Gastrocnemius medialis (tissue), 4 donors: ENCODE data around the gene ZNF853. TPM values are rescaled to one million over a fixed set of nuclear protein-coding genes. Genes with fewer than 3 reads are reported as not detected.

ENCODE experiments used
- ATAC-seq, 2 donors: fragments of 150-250 bp; one replicate each; pipeline ENCODE4 v1.9.1; 2016
- DNase-seq, 2 donors: peaks; one replicate each; pipeline ENCODE4 v3.0.0-alpha.2; 2019
- H3K27ac ChIP-seq, 4 donors: fragments of 200-600 bp; sonication (generic); 1 replicate in 1 of 4; 2 replicates in 3 of 4; pipeline ENCODE4 v1.5.1; 2016 to 2018; ENCODE audit warnings: mild to moderate bottlenecking in 2 of 4, moderate library complexity in 1 of 4
- H3K27me3 ChIP-seq, 3 donors: fragments of 200-600 bp; sonication (generic) in 2 of 3; 1 replicate in 1 of 3; 2 replicates in 2 of 3; pipeline versions ENCODE4 v1.5.1 to v1.6.0; 2016 to 2019; ENCODE audit warnings: mild to moderate bottlenecking in 1 of 3, moderate library complexity in 1 of 3
- H3K36me3 ChIP-seq, 2 donors: fragments of 200-600 bp; sonication (generic) in 1 of 2; one replicate each; pipeline ENCODE4 v1.5.1; 2017 to 2018
- H3K4me1 ChIP-seq, 2 donors: fragments of 200-600 bp; sonication (generic) in 1 of 2; one replicate each; pipeline ENCODE4 v1.5.1; 2016 to 2017; ENCODE audit warnings: mild to moderate bottlenecking in 2 of 2
- H3K4me3 ChIP-seq, 4 donors: fragments of 200-600 bp; sonication (generic) in 3 of 4; 1 replicate in 1 of 4; 2 replicates in 3 of 4; pipeline ENCODE4 v1.5.1; 2016 to 2019; ENCODE audit warnings: mild to moderate bottlenecking in 2 of 4
- H3K9me3 ChIP-seq, 3 donors: fragments of 200-600 bp; sonication (generic) in 2 of 3; 1 replicate in 1 of 3; 2 replicates in 2 of 3; pipeline ENCODE4 v1.5.1; 2016 to 2019
- POLR2A ChIP-seq, 2 donors: fragments of 450-650 bp; IDR thresholded peaks; one replicate each; pipeline ENCODE4 v1.6.1; 2017; ENCODE audit warnings: antibody characterized with exemption in 2 of 2, mild to moderate bottlenecking in 2 of 2, moderate library complexity in 2 of 2
- in situ Hi-C, 4 donors: fragments of 200-750 bp; cut with MboI; loops; one replicate each; pipeline versions ENCODE4 v1.15.0 to v1.8.0; 2017; ENCODE audit warnings: low sequenced_read_pairs in 4 of 4
- intact Hi-C: fragments of 100-400 bp; cut with DNase I; formaldehyde crosslinking; loops from one replicate; pipeline ENCODE4 v1.15.1; 2023; ENCODE audit warnings: low total_unique reads
- total RNA-seq, 4 donors: library from RNA; depleted of rRNA; stranded (reverse); fragments of >200 nt; gene quantifications; one replicate each; pipeline versions ENCODE4 v1.1.0 to v1.2.3, GENCODE V29; 2016
- TF ChIP-seq, protein P1 (sequence below), 5 experiments: fragments of 450-650 bp in 3 of 5; fragments of 200-600 bp in 2 of 5; sonication (generic) in 2 of 5; IDR thresholded peaks in 4 of 5; conservative IDR thresholded peaks in 1 of 5; 1 replicate in 4 of 5; 2 replicates in 1 of 5; pipeline ENCODE4 v1.5.1; 2016 to 2019; ENCODE audit warnings: antibody characterized with exemption in 5 of 5, mild to moderate bottlenecking in 3 of 5, moderate library complexity in 3 of 5

The ZNF853 gene
- total RNA-seq, 4 donors from 2014 or later, result 9.5 to 21.6 (median 13.0) TPM

DNA sequence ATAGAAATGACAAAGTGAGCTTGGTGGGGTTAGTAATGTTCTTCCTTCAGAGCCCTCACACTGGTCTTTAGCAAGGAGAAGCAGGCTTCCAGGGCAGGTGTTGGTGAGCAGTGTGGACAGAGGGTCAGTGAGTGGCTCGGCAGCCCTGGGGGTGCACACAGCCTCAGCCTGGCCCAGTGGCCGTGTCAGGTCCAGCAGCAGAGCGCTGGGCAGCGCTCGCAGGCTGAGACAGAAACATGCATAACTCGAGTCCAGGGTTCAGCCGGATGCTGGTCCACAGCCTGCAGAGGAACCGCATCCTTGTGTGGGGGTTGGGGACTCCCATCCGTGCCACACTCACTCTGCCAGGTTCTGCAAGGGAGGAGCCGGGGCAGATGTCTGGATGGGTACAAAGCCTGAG is 11.0 kb upstream of the ZNF853 start:
- H3K27me3 ChIP-seq, result no peaks in the 10 kb centered on the region
- no peak for ATAC-seq
- DNase-seq, result no peak
- TF ChIP-seq POLR2A (IDR thresholded peaks at IDR 0.05), result no peak
- TF ChIP-seq, protein P1, sequence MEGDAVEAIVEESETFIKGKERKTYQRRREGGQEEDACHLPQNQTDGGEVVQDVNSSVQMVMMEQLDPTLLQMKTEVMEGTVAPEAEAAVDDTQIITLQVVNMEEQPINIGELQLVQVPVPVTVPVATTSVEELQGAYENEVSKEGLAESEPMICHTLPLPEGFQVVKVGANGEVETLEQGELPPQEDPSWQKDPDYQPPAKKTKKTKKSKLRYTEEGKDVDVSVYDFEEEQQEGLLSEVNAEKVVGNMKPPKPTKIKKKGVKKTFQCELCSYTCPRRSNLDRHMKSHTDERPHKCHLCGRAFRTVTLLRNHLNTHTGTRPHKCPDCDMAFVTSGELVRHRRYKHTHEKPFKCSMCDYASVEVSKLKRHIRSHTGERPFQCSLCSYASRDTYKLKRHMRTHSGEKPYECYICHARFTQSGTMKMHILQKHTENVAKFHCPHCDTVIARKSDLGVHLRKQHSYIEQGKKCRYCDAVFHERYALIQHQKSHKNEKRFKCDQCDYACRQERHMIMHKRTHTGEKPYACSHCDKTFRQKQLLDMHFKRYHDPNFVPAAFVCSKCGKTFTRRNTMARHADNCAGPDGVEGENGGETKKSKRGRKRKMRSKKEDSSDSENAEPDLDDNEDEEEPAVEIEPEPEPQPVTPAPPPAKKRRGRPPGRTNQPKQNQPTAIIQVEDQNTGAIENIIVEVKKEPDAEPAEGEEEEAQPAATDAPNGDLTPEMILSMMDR (IDR thresholded peaks at IDR 0.05 in 4 of 5, conservative IDR thresholded peaks at IDR 0.05 in 1 of 5), result no peak
- no peak overlapping the region for H3K27ac ChIP-seq
- no peaks in the 10 kb centered on the region for H3K4me1 ChIP-seq
- intact Hi-C loops, result no loop called here
- in situ Hi-C loops, result no loop called here
- H3K4me3 ChIP-seq, result no peak overlapping the region
- H3K9me3 ChIP-seq, result no peaks in the 10 kb centered on the region
- H3K36me3 ChIP-seq, result peaks cover 0 to 64% of the 10 kb centered on the region in 2 donors

DNA sequence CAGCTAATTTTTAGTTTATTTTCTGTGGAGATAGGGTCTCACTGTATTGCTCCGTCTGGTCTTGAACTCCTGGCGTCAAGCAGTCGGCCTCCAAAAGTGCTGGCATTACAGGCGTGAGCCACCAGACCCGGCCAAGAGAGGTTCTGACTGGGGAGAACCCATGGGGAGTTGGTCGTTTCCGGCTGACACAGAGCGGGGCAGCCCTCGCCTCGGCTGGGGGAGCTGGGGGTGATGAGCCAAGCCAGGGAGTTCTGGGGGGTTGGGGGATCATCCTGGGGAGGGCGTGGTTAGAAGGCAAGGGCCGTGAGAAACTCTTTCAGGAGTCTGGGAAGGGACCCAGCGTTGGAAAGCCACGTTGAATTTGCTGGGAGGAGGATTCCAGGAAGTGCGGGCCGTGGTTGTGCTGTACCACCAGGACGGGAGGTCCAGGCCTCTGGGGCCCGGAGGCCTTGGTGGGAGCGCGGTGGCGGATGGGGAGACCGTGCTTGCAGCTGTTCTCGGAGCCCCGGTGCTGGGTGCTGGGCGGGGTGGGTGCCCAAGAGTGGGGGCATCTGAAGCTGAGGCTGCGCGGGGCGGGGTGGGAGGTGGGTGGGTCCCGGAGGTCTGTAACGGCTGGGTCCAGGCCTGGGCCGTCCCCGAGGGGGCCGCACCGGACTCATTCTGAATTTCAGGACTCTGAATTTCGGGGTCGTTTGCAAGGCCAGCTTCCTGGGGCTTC is 8.4 kb upstream of the ZNF853 start:
- no peak for TF ChIP-seq POLR2A (IDR thresholded peaks at IDR 0.05)
- TF ChIP-seq, protein P1 (IDR thresholded peaks at IDR 0.05 in 4 of 5, conservative IDR thresholded peaks at IDR 0.05 in 1 of 5), result no peak
- no peak overlapping the region for H3K27ac ChIP-seq
- H3K9me3 ChIP-seq, result no peaks in the 10 kb centered on the region
- intact Hi-C loops, result no loop called here
- H3K4me3 ChIP-seq, result no peak overlapping the region
- in situ Hi-C loops, result no loop called here
- no peaks in the 10 kb centered on the region for H3K4me1 ChIP-seq
- ATAC-seq (no peak), DNase-seq (no peak)
- peaks cover 0 to 40% of the 10 kb centered on the region in 2 donors for H3K36me3 ChIP-seq
- H3K27me3 ChIP-seq, result no peaks in the 10 kb centered on the region

DNA sequence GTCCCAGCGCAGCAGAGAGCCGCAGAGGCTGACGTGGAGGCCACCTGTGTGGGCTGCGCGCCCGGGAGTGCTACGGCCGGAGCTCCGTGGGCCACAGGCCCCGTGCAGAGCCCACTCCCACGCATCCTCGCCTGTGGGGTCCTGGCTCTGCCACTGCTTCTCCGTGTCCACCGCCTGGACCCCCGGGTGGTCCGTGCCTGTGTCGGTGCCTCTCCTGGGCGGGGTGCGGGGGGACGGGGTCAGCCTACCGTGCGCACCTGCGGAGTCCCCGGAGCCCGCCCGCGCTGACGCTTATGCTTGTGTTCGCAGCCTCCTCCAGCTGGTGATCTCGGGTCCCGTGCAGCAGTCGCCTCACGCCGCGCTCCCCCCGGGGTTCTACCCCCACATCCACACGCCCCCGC is 7.8 kb upstream of the ZNF853 start:
- ATAC-seq (no peak), DNase-seq (no peak)
- H3K36me3 ChIP-seq, result peaks cover 0 to 34% of the 10 kb centered on the region in 2 donors
- no peak overlapping the region for H3K27ac ChIP-seq
- no peaks in the 10 kb centered on the region for H3K27me3 ChIP-seq
- no peak overlapping the region for H3K4me3 ChIP-seq
- no peaks in the 10 kb centered on the region for H3K9me3 ChIP-seq
- TF ChIP-seq POLR2A (IDR thresholded peaks at IDR 0.05), result no peak
- TF ChIP-seq, protein P1 (IDR thresholded peaks at IDR 0.05 in 4 of 5, conservative IDR thresholded peaks at IDR 0.05 in 1 of 5), result no peak
- in situ Hi-C loops (no loop called here), intact Hi-C loops (no loop called here)
- no peaks in the 10 kb centered on the region for H3K4me1 ChIP-seq

DNA sequence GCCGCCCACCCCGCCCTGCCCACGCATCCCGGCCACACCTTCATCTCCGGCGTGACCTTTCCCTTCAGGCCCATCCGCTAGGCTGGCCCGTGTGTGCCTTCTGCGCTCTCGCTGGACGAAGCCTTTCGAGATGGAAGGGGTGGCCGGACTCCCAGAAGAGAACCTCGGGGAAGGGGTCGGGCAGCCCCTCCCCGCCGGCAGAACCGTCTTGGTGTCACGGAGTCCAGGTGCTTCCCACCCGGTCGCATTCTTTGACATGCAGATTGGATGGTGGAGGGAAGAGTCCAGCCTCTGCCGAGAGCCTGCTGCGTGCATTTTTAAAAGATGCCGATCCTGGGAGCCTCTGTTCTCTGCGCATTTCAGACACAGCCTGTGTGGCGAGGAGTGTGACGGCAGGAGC is 7.3 kb upstream of the ZNF853 start:
- in situ Hi-C loops, result no loop called here
- no peak for ATAC-seq

More for the DNA sequence above, 7.3 kb upstream of the ZNF853 start:
- no peak for DNase-seq
- no peaks in the 10 kb centered on the region for H3K27me3 ChIP-seq
- no peaks in the 10 kb centered on the region for H3K4me1 ChIP-seq
- intact Hi-C loops, result no loop called here
- H3K9me3 ChIP-seq, result no peaks in the 10 kb centered on the region
- H3K4me3 ChIP-seq, result no peak overlapping the region
- H3K36me3 ChIP-seq, result peaks cover 0 to 32% of the 10 kb centered on the region in 2 donors
- no peak overlapping the region for H3K27ac ChIP-seq
- TF ChIP-seq, protein P1 (IDR thresholded peaks at IDR 0.05 in 4 of 5, conservative IDR thresholded peaks at IDR 0.05 in 1 of 5), result no peak
- TF ChIP-seq POLR2A (IDR thresholded peaks at IDR 0.05), result no peak
